ENCODE results near the gene TNFAIP3. TPM values are rescaled to one million over a fixed set of nuclear protein-coding genes. Genes with fewer than 3 reads are reported as not detected.
A peak's percentile ranks its signal among the peaks of the same experiment; 100 is the strongest.
"Not testable (repeated sequence)": the region's sequence is repeated elsewhere in the genome, so short reads cannot be mapped to it uniquely, and the experiment has no call there.

Gene TNFAIP3
- polyA plus RNA-seq, 6 donors from 2014 or later, result 4.0 to 48.4 (median 33.8) TPM

GRCh38 chr6:137893181-137893580 is 26.1 kb downstream of the TNFAIP3 start:
- Mint-ChIP-seq H3K4me1 (no peaks in the 10 kb centered on the region), H3K27me3 (peaks cover 0 to 4% (median 0%) of the 10 kb centered on the region in 3 donors), H3K9me3 (peaks cover 0 to 8% (median 3%) of the 10 kb centered on the region in 7 donors), H3K36me3 (peaks cover 0 to 13% of the 10 kb centered on the region in 2 donors), H3K4me3 (no peak overlapping the region), H3K27ac (no peak overlapping the region)
- ATAC-seq (ENCODE audit: low read depth in 2 of 2) (no peak), DNase-seq (no peak)

DNA sequence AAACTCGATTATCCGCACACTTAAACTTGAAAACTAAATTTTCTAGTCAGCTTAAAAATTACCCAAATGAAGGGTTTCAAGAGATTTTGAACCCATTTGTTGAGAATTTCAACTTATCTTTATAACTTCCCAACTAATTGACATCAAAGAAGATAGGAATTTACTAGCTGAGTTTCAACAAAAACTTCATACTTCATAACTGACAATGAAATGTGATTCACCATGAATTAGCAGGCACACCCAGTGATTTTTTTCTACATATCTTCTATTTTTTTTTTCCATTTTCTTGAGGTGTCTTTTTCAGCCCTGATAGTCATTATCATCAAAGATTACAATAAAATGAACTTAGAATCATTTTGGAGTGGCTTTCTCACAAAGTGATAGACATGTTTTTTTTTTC is 26.7 kb downstream of the TNFAIP3 start:
- H3K27ac Mint-ChIP-seq, result no peak overlapping the region
- H3K36me3 Mint-ChIP-seq, result peaks cover 0 to 7% of the 10 kb centered on the region in 2 donors
- no peak for ATAC-seq (ENCODE audit: low read depth in 2 of 2)
- H3K27me3 Mint-ChIP-seq, result peaks cover 0 to 4% (median 0%) of the 10 kb centered on the region in 3 donors
- no peak overlapping the region for H3K4me3 Mint-ChIP-seq
- DNase-seq, result no peak
- no peaks in the 10 kb centered on the region for H3K4me1 Mint-ChIP-seq
- H3K9me3 Mint-ChIP-seq, result peaks cover 0 to 3% (median 0%) of the 10 kb centered on the region in 7 donors

GRCh38 chr6:137894378-137894777 is 27.3 kb downstream of the TNFAIP3 start:
- H3K36me3 Mint-ChIP-seq; ATAC-seq (ENCODE audit: low read depth in 2 of 2); H3K4me1 Mint-ChIP-seq; H3K27me3 Mint-ChIP-seq; H3K9me3 Mint-ChIP-seq; DNase-seq; H3K4me3 Mint-ChIP-seq: not testable (repeated sequence)
- peak overlapping the region in 1 of 6 donors; percentile 37 for H3K27ac Mint-ChIP-seq

DNA sequence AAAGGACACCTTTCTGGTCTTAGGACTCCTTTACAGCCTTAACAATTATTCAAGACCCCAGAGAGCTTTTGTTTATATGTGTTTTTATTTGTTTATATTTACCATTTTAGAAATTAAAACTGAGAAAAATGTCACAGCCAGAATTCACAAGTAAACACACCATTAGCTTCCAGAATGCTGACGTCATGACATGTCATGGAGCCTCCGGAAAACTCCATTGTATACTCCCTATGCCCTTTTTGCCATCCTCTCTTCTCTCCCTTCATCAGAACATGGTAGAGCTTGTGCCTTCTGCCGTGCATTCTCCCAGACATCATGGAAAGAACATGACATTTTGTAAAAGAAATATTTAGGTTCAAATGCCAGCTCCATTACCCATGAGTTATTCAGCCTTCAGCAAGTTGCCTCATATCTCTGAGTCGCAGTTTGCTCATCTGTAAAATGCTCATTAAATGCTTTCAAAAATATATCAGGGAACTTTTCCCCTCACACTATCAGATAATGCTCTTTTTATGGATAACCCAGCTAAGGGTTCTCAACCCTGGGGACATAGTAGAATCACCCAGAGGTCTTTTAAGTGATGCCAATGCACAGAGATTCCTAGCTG is 27.8 kb downstream of the TNFAIP3 start:
- H3K27me3 Mint-ChIP-seq, result peaks cover 0 to 4% (median 0%) of the 10 kb centered on the region in 3 donors
- H3K4me1 Mint-ChIP-seq, result no peaks in the 10 kb centered on the region
- no peak for DNase-seq

GRCh38 chr6:137896647-137897046 is 29.6 kb downstream of the TNFAIP3 start:
- DNase-seq, result no peak
- H3K36me3 Mint-ChIP-seq, result no peaks in the 10 kb centered on the region
- H3K4me3 Mint-ChIP-seq, result no peak overlapping the region
- H3K27ac Mint-ChIP-seq, result no peak overlapping the region
- H3K4me1 Mint-ChIP-seq, result no peaks in the 10 kb centered on the region
- H3K9me3 Mint-ChIP-seq, result peaks cover 0 to 1% (median 0%) of the 10 kb centered on the region in 7 donors
- no peak for ATAC-seq (ENCODE audit: low read depth in 2 of 2)
- H3K27me3 Mint-ChIP-seq, result peaks cover 0 to 4% (median 0%) of the 10 kb centered on the region in 3 donors

More for the DNA sequence above, 27.8 kb downstream of the TNFAIP3 start:
- Mint-ChIP-seq H3K9me3 (peaks cover 0 to 1% (median 0%) of the 10 kb centered on the region in 7 donors), H3K4me3 (no peak overlapping the region), H3K27ac (peak overlapping the region in 2 of 6 donors; percentile 8 to 13), H3K36me3 (no peaks in the 10 kb centered on the region)
- ATAC-seq (ENCODE audit: low read depth in 2 of 2), result no peak

DNA sequence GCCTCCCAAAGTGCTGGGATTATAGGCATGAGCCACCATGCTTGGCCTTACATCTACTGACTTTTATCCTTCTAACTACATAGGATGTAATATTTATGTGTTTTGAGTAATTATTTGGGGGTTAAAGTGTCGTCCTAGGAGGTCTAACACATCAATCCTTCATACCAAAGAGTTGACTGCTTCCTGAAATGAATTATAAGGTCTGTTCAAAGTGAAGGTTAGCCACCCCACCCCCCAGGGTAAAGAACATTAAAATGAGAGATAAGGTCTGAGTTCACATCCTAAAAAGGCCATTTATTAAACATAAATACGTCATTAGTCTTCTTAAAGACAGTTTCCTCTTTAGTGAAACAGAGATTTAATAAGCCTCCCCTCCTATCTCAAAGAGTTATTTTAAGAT is 33.8 kb downstream of the TNFAIP3 start:
- no peaks in the 10 kb centered on the region for H3K9me3 Mint-ChIP-seq
- H3K36me3 Mint-ChIP-seq, result no peaks in the 10 kb centered on the region
- DNase-seq (no peak), ATAC-seq (ENCODE audit: low read depth in 2 of 2) (no peak)
- H3K27ac Mint-ChIP-seq, result no peak overlapping the region
- no peak overlapping the region for H3K4me3 Mint-ChIP-seq
- H3K27me3 Mint-ChIP-seq, result no peaks in the 10 kb centered on the region
- peaks cover 10 to 19% (median 17%) of the 10 kb centered on the region in 3 donors for H3K4me1 Mint-ChIP-seq

DNA sequence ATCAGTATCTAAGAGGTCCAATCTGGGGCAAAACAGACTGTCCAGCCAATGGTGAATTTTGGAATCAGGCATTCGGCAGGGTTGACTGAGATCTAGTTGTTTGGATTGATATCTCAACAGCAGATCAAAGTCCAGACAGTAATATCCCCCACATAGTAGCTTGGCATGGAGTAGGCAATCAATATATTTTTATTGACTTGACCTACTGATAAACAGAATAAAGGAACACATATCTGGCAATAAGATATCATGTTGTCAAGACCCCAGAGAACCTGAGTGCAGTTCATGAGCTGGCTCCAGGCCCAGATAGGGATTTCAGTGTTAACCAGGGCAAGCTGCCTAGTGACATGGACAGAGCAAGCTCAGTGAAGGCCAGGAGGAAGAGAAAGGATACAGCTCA is 34.4 kb downstream of the TNFAIP3 start:
- H3K36me3 Mint-ChIP-seq, result no peaks in the 10 kb centered on the region
- H3K4me3 Mint-ChIP-seq, result no peak overlapping the region
- H3K27me3 Mint-ChIP-seq, result no peaks in the 10 kb centered on the region
- H3K4me1 Mint-ChIP-seq, result peaks cover 10 to 19% (median 17%) of the 10 kb centered on the region in 3 donors
- DNase-seq (no peak), ATAC-seq (ENCODE audit: low read depth in 2 of 2) (no peak)
- H3K9me3 Mint-ChIP-seq, result no peaks in the 10 kb centered on the region
- H3K27ac Mint-ChIP-seq, result peak overlapping the region in 2 of 6 donors; percentile 13 to 82

DNA sequence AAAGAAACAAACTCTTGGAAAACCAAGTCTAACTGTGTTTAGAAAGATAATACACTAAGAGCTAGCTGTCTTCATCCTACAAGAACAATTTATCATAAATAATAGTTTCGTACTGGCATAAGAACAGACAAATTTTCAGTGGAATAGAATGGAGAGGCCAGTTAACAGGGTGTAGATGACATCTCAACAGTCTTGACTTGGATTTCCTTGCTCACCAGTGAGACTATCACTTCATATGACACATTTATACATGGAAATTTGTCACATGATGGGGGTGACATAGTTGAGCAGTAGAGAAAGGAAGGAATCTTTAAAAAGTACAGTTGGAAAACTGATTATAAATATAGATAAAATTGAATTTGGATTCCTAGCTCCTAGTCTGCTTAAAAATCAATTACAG is 35.6 kb downstream of the TNFAIP3 start:
- DNase-seq (no peak), ATAC-seq (ENCODE audit: low read depth in 2 of 2) (no peak)
- H3K36me3 Mint-ChIP-seq, result no peaks in the 10 kb centered on the region
- H3K4me1 Mint-ChIP-seq, result peaks cover 10 to 19% (median 17%) of the 10 kb centered on the region in 3 donors
- no peaks in the 10 kb centered on the region for H3K9me3 Mint-ChIP-seq
- no peaks in the 10 kb centered on the region for H3K27me3 Mint-ChIP-seq
- H3K4me3 Mint-ChIP-seq, result no peak overlapping the region
- no peak overlapping the region for H3K27ac Mint-ChIP-seq

- Mint-ChIP-seq H3K4me3 (no peak overlapping the region), H3K27ac (no peak overlapping the region), H3K27me3 (no peaks in the 10 kb centered on the region), H3K36me3 (no peaks in the 10 kb centered on the region), H3K9me3 (no peaks in the 10 kb centered on the region), H3K4me1 (peaks cover 12 to 22% (median 21%) of the 10 kb centered on the region in 3 donors)
- DNase-seq (no peak), ATAC-seq (ENCODE audit: low read depth in 2 of 2) (no peak)
Observed at GRCh38 chr6:137903274-137903932, 36.3 kb downstream of the TNFAIP3 start.

- Mint-ChIP-seq H3K27ac (peak overlapping the region in 3 of 6 donors; percentile 25 to 81 (median 50)), H3K27me3 (peaks cover 0 to 2% (median 0%) of the 10 kb centered on the region in 3 donors), H3K36me3 (no peaks in the 10 kb centered on the region), H3K4me1 (peaks cover 19 to 29% (median 29%) of the 10 kb centered on the region in 3 donors), H3K9me3 (no peaks in the 10 kb centered on the region), H3K4me3 (peak overlapping the region in 6 of 8 donors; percentile 7 to 62 (median 30))
- DNase-seq, result no peak
- no peak for ATAC-seq (ENCODE audit: low read depth in 2 of 2)
Observed at GRCh38 chr6:137903933-137904821, 37.1 kb downstream of the TNFAIP3 start.

DNA sequence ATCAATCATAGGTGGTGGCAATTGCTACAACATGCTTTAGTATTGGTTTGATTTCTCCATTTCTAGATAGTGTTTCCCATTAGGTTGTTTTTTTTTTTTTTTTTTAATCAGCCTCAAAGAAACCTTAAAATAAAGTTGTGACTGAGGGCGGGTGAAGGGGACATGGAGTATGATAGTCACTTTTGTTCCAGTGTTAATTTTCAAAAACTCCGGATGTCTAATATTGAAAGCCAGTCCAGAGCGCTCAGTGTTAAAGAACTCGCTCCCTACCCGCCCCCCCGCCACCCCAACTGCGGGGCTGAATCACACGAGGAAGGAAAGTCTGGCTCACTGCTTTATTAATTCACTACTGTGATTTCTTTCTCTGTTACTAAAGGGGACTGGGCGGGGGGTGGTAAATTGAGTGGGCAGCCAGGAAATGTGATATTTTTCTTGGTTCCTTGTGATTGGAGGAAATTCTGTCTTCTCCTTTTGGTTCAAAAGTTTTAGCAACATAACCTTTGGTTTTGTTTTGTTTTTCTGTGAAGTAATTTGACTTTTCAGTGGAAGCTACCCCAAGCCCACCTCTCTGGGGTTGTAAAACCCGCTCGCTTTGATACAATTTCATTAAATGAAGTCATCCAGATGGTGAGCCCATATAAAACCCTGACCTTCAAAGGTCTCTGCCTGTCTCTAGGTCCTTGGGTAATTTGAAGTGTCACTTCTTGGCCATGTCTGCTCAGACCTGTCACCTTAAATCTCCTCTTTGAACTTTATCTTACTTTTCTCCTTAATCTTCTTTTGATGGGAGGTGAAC is 38.0 kb downstream of the TNFAIP3 start:
- Mint-ChIP-seq H3K4me3 (peak overlapping the region in 7 of 8 donors; percentile 29 to 81 (median 62)), H3K27ac (peak overlapping the region in 4 of 6 donors; percentile 25 to 62 (median 52)), H3K4me1 (peaks cover 25 to 37% (median 36%) of the 10 kb centered on the region in 3 donors), H3K27me3 (peaks cover 0 to 10% (median 0%) of the 10 kb centered on the region in 3 donors), H3K36me3 (no peaks in the 10 kb centered on the region), H3K9me3 (no peaks in the 10 kb centered on the region)
- DNase-seq (no peak), ATAC-seq (ENCODE audit: low read depth in 2 of 2) (peak; percentile 28 to 41)

- Mint-ChIP-seq H3K4me3 (no peak overlapping the region), H3K27ac (no peak overlapping the region), H3K36me3 (no peaks in the 10 kb centered on the region), H3K27me3 (peaks cover 0 to 10% (median 0%) of the 10 kb centered on the region in 3 donors), H3K4me1 (peaks cover 25 to 44% (median 43%) of the 10 kb centered on the region in 3 donors), H3K9me3 (no peaks in the 10 kb centered on the region)
- DNase-seq (no peak), ATAC-seq (ENCODE audit: low read depth in 2 of 2) (no peak)
Observed at GRCh38 chr6:137906020-137906472, 39.0 kb downstream of the TNFAIP3 start.
